ENCODE data around the gene GPM6B.

DNA sequence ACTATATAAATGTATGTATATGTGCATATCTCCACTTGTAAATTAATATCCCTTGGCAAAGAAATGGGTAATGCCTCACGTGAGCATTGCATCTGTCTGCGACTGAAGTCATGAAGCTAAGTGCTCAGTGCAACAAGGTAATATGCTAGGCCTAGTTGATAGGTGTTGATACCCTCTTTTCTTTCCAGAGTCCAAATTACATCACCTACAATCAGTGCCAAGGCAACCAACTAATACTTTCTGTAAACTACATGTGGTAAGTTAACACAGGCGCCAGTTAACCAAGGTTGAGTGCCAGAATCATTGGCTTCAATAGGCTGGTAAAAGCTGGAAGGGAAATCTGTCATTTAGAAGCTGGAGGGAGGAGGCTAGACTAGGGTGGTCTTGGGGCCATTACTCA is 41.1 kb downstream of the GPM6B start:
- TF ChIP-seq, protein P1, sequence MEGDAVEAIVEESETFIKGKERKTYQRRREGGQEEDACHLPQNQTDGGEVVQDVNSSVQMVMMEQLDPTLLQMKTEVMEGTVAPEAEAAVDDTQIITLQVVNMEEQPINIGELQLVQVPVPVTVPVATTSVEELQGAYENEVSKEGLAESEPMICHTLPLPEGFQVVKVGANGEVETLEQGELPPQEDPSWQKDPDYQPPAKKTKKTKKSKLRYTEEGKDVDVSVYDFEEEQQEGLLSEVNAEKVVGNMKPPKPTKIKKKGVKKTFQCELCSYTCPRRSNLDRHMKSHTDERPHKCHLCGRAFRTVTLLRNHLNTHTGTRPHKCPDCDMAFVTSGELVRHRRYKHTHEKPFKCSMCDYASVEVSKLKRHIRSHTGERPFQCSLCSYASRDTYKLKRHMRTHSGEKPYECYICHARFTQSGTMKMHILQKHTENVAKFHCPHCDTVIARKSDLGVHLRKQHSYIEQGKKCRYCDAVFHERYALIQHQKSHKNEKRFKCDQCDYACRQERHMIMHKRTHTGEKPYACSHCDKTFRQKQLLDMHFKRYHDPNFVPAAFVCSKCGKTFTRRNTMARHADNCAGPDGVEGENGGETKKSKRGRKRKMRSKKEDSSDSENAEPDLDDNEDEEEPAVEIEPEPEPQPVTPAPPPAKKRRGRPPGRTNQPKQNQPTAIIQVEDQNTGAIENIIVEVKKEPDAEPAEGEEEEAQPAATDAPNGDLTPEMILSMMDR (conservative IDR thresholded peaks at IDR 0.05), result no peak
- TF ChIP-seq ZFX (IDR thresholded peaks at IDR 0.05), result no peak

All from C4-2B (cell line).